Colonic mucosa (tissue), 4 donors: Measurements from ENCODE around the gene LHFPL3. TPM values are rescaled to one million over a fixed set of nuclear protein-coding genes. Genes with fewer than 3 reads are reported as not detected.

ENCODE experiments used
- DNase-seq: peaks from one replicate; pipeline ENCODE4 v3.0.0-alpha.2; 2020
- H3K27ac ChIP-seq: fragments of 200-600 bp; one replicate; pipeline ENCODE4 v1.8.0; 2021
- H3K27me3 ChIP-seq: fragments of 200-600 bp; one replicate; pipeline ENCODE4 v1.8.0; 2021
- H3K36me3 ChIP-seq: fragments of 200-600 bp; one replicate; pipeline ENCODE4 v1.8.0; 2021
- H3K4me1 ChIP-seq: fragments of 200-600 bp; one replicate; pipeline ENCODE4 v1.8.0; 2021; ENCODE audit warnings: mild to moderate bottlenecking
- H3K4me3 ChIP-seq: fragments of 200-600 bp; one replicate; pipeline ENCODE4 v1.8.0; 2021
- H3K9ac ChIP-seq, 2 donors: one replicate each; pipeline ENCODE4 v1.7.0; 2013; ENCODE audit warnings: control low read depth in 2 of 2, low read depth in 2 of 2, low read length in 2 of 2
- H3K9me3 ChIP-seq: fragments of 200-600 bp; one replicate; pipeline ENCODE4 v1.8.0; 2021
- intact Hi-C: fragments of 100-400 bp; cut with DNase I; formaldehyde crosslinking; loops from one replicate; pipeline ENCODE4 v1.14.1; 2022
- total RNA-seq, 2 donors: library from RNA; stranded (reverse); fragmentation: NEBNext Ultra II Directional in 1 of 2; extraction: Animal tissue kit (Norgen Biotek cat#: 25700) in 1 of 2; gene quantifications; one replicate each; pipeline ENCODE4 v1.2.1, GENCODE V29; 2021
- TF ChIP-seq, protein P1 (sequence below): fragments of 200-600 bp; IDR thresholded peaks from one replicate; pipeline ENCODE4 v1.8.0; 2022; ENCODE audit warnings: antibody characterized with exemption, mild to moderate bottlenecking
- donor health status: healthy.
- donor health status: DM: no; HTN: no; CAD: no.
- donor health status: DM: no; HTN: no; CAD: no.

Gene LHFPL3
- total RNA-seq, 2 donors from 2014 or later, result 0.12 to 0.27 TPM

- Histone ChIP-seq H3K27me3 (no peaks in the 10 kb centered on the region), H3K4me1 (no peaks in the 10 kb centered on the region), H3K27ac (no peak overlapping the region), H3K9me3 (no peaks in the 10 kb centered on the region), H3K36me3 (no peaks in the 10 kb centered on the region), H3K9ac (no peak overlapping the region), H3K4me3 (no peak overlapping the region)
- no peak for DNase-seq
- TF ChIP-seq, protein P1, sequence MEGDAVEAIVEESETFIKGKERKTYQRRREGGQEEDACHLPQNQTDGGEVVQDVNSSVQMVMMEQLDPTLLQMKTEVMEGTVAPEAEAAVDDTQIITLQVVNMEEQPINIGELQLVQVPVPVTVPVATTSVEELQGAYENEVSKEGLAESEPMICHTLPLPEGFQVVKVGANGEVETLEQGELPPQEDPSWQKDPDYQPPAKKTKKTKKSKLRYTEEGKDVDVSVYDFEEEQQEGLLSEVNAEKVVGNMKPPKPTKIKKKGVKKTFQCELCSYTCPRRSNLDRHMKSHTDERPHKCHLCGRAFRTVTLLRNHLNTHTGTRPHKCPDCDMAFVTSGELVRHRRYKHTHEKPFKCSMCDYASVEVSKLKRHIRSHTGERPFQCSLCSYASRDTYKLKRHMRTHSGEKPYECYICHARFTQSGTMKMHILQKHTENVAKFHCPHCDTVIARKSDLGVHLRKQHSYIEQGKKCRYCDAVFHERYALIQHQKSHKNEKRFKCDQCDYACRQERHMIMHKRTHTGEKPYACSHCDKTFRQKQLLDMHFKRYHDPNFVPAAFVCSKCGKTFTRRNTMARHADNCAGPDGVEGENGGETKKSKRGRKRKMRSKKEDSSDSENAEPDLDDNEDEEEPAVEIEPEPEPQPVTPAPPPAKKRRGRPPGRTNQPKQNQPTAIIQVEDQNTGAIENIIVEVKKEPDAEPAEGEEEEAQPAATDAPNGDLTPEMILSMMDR, result no peak
- intact Hi-C loops, result no loop called here
These were observed 447.1 kb downstream of the LHFPL3 start for GRCh38 chr7:104775531-104775930.

DNA sequence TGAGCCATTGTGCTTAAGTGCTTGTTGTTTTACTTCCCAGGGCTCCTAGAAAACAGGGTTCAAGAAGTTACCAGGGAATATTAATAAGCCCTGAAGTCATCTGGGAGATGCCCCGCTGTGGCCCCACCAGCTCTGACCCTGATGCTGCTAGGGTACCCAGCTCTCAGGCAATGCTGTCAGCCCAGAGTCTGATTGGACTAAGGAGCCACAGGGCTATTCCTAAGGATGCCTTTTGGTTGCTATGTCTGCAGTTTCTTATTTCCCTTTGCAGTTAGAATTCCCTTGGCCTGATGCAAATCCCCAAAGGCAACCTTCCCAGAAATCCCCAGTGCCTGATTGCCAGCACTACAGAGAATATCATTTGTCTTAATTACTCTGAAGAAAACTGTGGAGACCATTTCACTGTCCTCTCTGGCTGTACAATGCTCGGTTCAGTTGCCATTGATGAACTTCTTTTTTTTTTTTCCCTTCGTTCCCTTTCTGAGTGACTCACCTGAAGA lies 448.9 kb downstream of the LHFPL3 start:
- Histone ChIP-seq H3K27me3 (no peaks in the 10 kb centered on the region), H3K9ac (no peak overlapping the region), H3K4me3 (no peak overlapping the region), H3K27ac (no peak overlapping the region), H3K9me3 (no peaks in the 10 kb centered on the region), H3K4me1 (no peaks in the 10 kb centered on the region), H3K36me3 (no peaks in the 10 kb centered on the region)
- TF ChIP-seq, protein P1, result no peak
- no peak for DNase-seq
- intact Hi-C loops, result no loop called here

GRCh38 chr7:104779888-104780287 lies 451.5 kb downstream of the LHFPL3 start:
- intact Hi-C loops, result no loop called here
- Histone ChIP-seq H3K9ac (no peak overlapping the region), H3K4me3 (no peak overlapping the region), H3K9me3 (no peaks in the 10 kb centered on the region), H3K27ac (no peak overlapping the region), H3K36me3 (no peaks in the 10 kb centered on the region), H3K4me1 (no peaks in the 10 kb centered on the region), H3K27me3 (no peaks in the 10 kb centered on the region)
- DNase-seq, result no peak
- TF ChIP-seq, protein P1, result no peak

DNA sequence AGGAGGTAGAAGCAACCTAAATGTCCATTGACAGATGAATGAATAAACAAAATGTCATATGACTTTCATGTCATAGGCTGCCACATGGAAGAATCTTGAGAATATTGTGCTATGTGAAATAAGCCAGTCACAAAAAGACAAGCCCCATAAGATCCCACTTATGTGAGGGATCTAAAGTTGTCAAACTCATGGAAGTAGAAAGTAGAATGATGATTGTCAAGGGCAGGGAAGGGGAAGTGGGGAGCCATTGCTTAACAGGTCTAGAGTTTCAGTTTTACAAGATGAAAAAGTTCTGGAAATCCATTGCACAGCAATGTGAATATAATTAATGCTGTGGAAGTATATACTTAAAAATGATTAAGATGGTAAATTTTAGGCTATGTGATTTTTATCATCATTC lies 456.3 kb downstream of the LHFPL3 start:
- intact Hi-C loops, result no loop called here
- Histone ChIP-seq H3K36me3 (no peaks in the 10 kb centered on the region), H3K27me3 (no peaks in the 10 kb centered on the region), H3K4me3 (no peak overlapping the region), H3K4me1 (no peaks in the 10 kb centered on the region), H3K9ac (no peak overlapping the region), H3K9me3 (no peaks in the 10 kb centered on the region), H3K27ac (no peak overlapping the region)
- no peak for DNase-seq
- TF ChIP-seq, protein P1, result no peak

DNA sequence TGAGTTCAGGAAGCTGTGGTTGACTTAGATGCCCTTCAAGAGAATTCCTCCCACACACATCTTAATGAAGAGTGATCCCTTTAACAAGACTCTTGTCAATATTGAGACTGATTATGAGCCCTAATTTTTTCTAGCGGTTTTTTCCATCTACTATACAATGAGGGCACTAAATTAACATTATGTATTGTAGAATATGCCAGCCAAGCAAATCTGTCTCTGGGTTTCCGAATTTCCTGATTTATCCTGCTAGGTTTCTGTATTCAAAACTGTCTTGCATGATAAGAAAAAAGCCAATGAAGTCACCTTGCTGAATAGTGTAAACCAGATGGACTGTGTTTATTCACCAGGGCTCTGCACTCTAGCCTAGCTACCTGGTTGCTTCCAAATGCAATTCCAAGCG lies 461.4 kb downstream of the LHFPL3 start:
- no peaks in the 10 kb centered on the region for H3K36me3 ChIP-seq
- H3K27me3 ChIP-seq, result no peaks in the 10 kb centered on the region
- intact Hi-C loops, result no loop called here
- no peak overlapping the region for H3K4me3 ChIP-seq
- no peak overlapping the region for H3K27ac ChIP-seq
- no peaks in the 10 kb centered on the region for H3K4me1 ChIP-seq
- no peak overlapping the region for H3K9ac ChIP-seq
- TF ChIP-seq, protein P1, result no peak
- DNase-seq, result no peak
- H3K9me3 ChIP-seq, result no peaks in the 10 kb centered on the region
